ENCODE results near the gene AGAP3.

DNA sequence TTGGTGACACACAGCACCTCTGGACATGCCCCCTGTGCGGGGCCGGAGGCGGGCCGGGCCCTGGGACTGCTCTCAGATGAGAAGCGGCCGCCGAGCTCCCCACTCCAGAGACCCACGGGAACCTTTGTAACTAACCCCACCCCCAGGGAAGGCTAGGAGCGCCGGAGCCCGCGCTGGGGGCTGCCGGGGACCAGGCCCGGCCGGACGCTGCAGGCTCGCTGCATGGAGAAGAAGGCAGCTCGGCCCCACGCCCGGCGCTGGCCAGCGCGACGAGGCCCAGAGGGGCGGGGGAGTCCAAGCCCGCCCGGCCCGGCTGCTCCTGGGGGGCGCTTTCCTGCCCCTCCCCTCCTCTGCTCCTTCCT, 36.5 kb downstream of the AGAP3 start:
- TF ChIP-seq, protein P1, sequence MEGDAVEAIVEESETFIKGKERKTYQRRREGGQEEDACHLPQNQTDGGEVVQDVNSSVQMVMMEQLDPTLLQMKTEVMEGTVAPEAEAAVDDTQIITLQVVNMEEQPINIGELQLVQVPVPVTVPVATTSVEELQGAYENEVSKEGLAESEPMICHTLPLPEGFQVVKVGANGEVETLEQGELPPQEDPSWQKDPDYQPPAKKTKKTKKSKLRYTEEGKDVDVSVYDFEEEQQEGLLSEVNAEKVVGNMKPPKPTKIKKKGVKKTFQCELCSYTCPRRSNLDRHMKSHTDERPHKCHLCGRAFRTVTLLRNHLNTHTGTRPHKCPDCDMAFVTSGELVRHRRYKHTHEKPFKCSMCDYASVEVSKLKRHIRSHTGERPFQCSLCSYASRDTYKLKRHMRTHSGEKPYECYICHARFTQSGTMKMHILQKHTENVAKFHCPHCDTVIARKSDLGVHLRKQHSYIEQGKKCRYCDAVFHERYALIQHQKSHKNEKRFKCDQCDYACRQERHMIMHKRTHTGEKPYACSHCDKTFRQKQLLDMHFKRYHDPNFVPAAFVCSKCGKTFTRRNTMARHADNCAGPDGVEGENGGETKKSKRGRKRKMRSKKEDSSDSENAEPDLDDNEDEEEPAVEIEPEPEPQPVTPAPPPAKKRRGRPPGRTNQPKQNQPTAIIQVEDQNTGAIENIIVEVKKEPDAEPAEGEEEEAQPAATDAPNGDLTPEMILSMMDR (IDR thresholded peaks at IDR 0.05; ENCODE audit: low read depth, low read length), result no peak
- TF ChIP-seq, protein P2, sequence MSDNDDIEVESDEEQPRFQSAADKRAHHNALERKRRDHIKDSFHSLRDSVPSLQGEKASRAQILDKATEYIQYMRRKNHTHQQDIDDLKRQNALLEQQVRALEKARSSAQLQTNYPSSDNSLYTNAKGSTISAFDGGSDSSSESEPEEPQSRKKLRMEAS (IDR thresholded peaks at IDR 0.05; ENCODE audit: low read depth, low read length), result no peak
- TF ChIP-seq MYC (IDR thresholded peaks at IDR 0.05; ENCODE audit: low read depth, low read length) (no peak), POLR2A (IDR thresholded peaks at IDR 0.05; ENCODE audit: extremely low read depth, insufficient read length) (no peak)
